Endothelial cell of umbilical vein (primary cell): ENCODE measurements around the gene BCO2. TPM values are rescaled to one million over a fixed set of nuclear protein-coding genes. Genes with fewer than 3 reads are reported as not detected.

Source experiments
- BruUV-seq: library from RNA; stranded (reverse); fragments of 400-500 nt; replicated peaks from 2 replicates; lab custom pipeline; 2021; lab: Mats Ljungman, UMichigan
- CTCF ChIA-PET: fragments of 300-600, 350-600 bp; sonication (Branson Sonifier 250); formaldehyde crosslinking; loops from one replicate; lab custom pipeline; 2021; ENCODE audit warnings: antibody characterized with exemption, inconsistent platforms; lab: Charles Lee
- POLR2A ChIA-PET: fragments of 300-600, 350-600 bp; sonication (Branson Sonifier 250); formaldehyde crosslinking; loops from one replicate; lab custom pipeline; 2021; ENCODE audit warnings: antibody characterized with exemption, inconsistent platforms; lab: Charles Lee
- DNase-seq: peaks from one replicate; pipeline ENCODE4 v3.0.0-alpha.2; 2011; ENCODE audit warnings: low read depth, low spot score
- FAIRE-seq: peaks from 2 replicates; lab custom pipeline; 2011; peaks lifted over from hg19 to GRCh38; lab: Jason Lieb, UNC
- H2AFZ ChIP-seq: 2 replicates; pipeline ENCODE4 v1.6.0; 2012; ENCODE audit warnings: low read depth, low read length, control low read depth, inconsistent platforms
- H3K27ac ChIP-seq: 2 replicates; pipeline ENCODE4 v1.5.1; 2011; ENCODE audit warnings: low read depth, mild to moderate bottlenecking, control low read depth, low read length, moderate library complexity; ENCODE audit not compliant: insufficient read depth
- H3K27me3 ChIP-seq, 2 experiments: 2 replicates each; pipeline versions ENCODE4 v1.6.0 to v1.6.1; 2011; ENCODE audit warnings: low read length in 2 of 2, mixed read lengths in 1 of 2; ENCODE audit not compliant: control insufficient read depth in 2 of 2, insufficient read depth in 2 of 2
- H3K36me3 ChIP-seq, 2 experiments: 2 replicates in 1 of 2; 3 replicates in 1 of 2; pipeline ENCODE4 v1.5.1; 2011; ENCODE audit warnings: low read length in 2 of 2, mild to moderate bottlenecking in 1 of 2, moderate library complexity in 1 of 2; ENCODE audit not compliant: control insufficient read depth in 2 of 2, insufficient read depth in 2 of 2; ENCODE audit errors: extremely low read depth in 1 of 2
- H3K4me1 ChIP-seq: 3 replicates; pipeline ENCODE4 v1.5.1; 2011; ENCODE audit warnings: mild to moderate bottlenecking, low read length; ENCODE audit not compliant: control insufficient read depth, insufficient read depth; ENCODE audit errors: extremely low read depth
- H3K4me2 ChIP-seq: 2 replicates; pipeline ENCODE4 v1.6.1; 2011; ENCODE audit warnings: low read length, control low read depth, mixed read lengths; ENCODE audit not compliant: insufficient read depth
- H3K4me3 ChIP-seq, 3 experiments: fragments of 200-600 bp in 1 of 3; sonication (generic), shearing (Covaris generic) in 1 of 3; replicated peaks in 1 of 3; 2 replicates each; pipeline ENCODE4 v1.5.1; 2011 to 2016; ENCODE audit warnings: control low read depth in 3 of 3, low read length in 3 of 3, mild to moderate bottlenecking in 2 of 3, inconsistent platforms in 1 of 3, low read depth in 1 of 3, moderate library complexity in 1 of 3; ENCODE audit not compliant: insufficient read depth in 1 of 3
- H3K79me2 ChIP-seq: 2 replicates; pipeline ENCODE4 v1.6.0; 2012; ENCODE audit warnings: low read length, inconsistent platforms; ENCODE audit not compliant: control insufficient read depth, insufficient read depth
- H3K9ac ChIP-seq: replicated peaks from 2 replicates; pipeline ENCODE3; 2011; ENCODE audit warnings: low read length, control low read depth; ENCODE audit not compliant: insufficient read depth; ENCODE audit errors: extremely low read depth
- H3K9me1 ChIP-seq: replicated peaks from 3 replicates; pipeline ENCODE4 v1.6.0; 2011; ENCODE audit warnings: mild to moderate bottlenecking, low read length; ENCODE audit not compliant: control insufficient read depth, insufficient read depth; ENCODE audit errors: extremely low read depth
- H3K9me3 ChIP-seq: replicated peaks from 2 replicates; pipeline ENCODE4 v1.5.1; 2012; ENCODE audit warnings: low read length, inconsistent platforms; ENCODE audit not compliant: control insufficient read depth, insufficient read depth
- H4K20me1 ChIP-seq: replicated peaks from 2 replicates; pipeline ENCODE3; 2011; ENCODE audit warnings: mild to moderate bottlenecking, low read length; ENCODE audit not compliant: control insufficient read depth, insufficient read depth; ENCODE audit errors: extremely low read depth
- CTCF ChIP-seq, 2 donors: IDR thresholded peaks; 1 replicate in 1 of 2; 2 replicates in 1 of 2; pipeline ENCODE4 v1.5.1; 2011; ENCODE audit warnings: low read length in 2 of 2, mild to moderate bottlenecking in 2 of 2, moderate library complexity in 2 of 2, control low read depth in 1 of 2, inconsistent platforms in 1 of 2, low read depth in 1 of 2; ENCODE audit not compliant: insufficient read depth in 1 of 2; ENCODE audit errors: extremely low read depth in 1 of 2
- EZH2 ChIP-seq: IDR thresholded peaks from 2 replicates; pipeline ENCODE4 v1.6.1; 2012; ENCODE audit warnings: borderline replicate concordance, low read depth, mild to moderate bottlenecking, moderate library complexity, low read length, inconsistent platforms; ENCODE audit not compliant: severe bottlenecking
- FOS ChIP-seq: IDR thresholded peaks from 2 replicates; pipeline ENCODE4 v1.6.1; 2011; ENCODE audit warnings: mild to moderate bottlenecking, low read length, moderate library complexity, borderline replicate concordance; ENCODE audit not compliant: insufficient read depth
- GATA2 ChIP-seq: IDR thresholded peaks from 2 replicates; pipeline ENCODE4 v1.7.0; 2011; ENCODE audit warnings: low read depth, mild to moderate bottlenecking, moderate library complexity, mixed read lengths, low read length; ENCODE audit not compliant: insufficient read length, insufficient read depth
- JUN ChIP-seq: IDR thresholded peaks from 2 replicates; pipeline ENCODE4 v1.6.1; 2011; ENCODE audit warnings: borderline replicate concordance, low read depth; ENCODE audit not compliant: insufficient read length, insufficient read depth
- MAX ChIP-seq: IDR thresholded peaks from 2 replicates; pipeline ENCODE4 v1.6.1; 2011; ENCODE audit not compliant: insufficient read depth, insufficient read length
- MYC ChIP-seq: IDR thresholded peaks from one replicate; pipeline ENCODE4 v1.6.1; 2011; ENCODE audit warnings: mild to moderate bottlenecking, low read depth, low read length
- POLR2A ChIP-seq: IDR thresholded peaks from 2 replicates; pipeline ENCODE4 v1.6.1; 2012; ENCODE audit warnings: low read depth, mild to moderate bottlenecking, control low read depth, low read length
- POLR2AphosphoS5 ChIP-seq: IDR thresholded peaks from 2 replicates; pipeline ENCODE4 v1.6.1; 2012; ENCODE audit warnings: low read depth, mild to moderate bottlenecking, control low read depth, low read length, moderate library complexity; ENCODE audit not compliant: insufficient read depth
- dilution Hi-C: fragments of 300-500 bp; cut with MboI; formaldehyde crosslinking; loops from one replicate; pipeline ENCODE4 v1.15.0; 2019; ENCODE audit warnings: low sequenced_read_pairs; ENCODE audit not compliant: extremely low pct_ligation_motif_present
- intact Hi-C: fragments of 100-400 bp; cut with micrococcal nuclease; formaldehyde crosslinking; loops from one replicate; pipeline ENCODE4 v1.10.0; 2022
- polyA plus RNA-seq, 4 experiments: library from polyadenylated mRNA; depleted of rRNA in 3 of 4; stranded (reverse) in 3 of 4; unstranded in 1 of 4; fragments of >200 nt; gene quantifications; 2 replicates each; pipeline versions ENCODE4 v1.2.1 to v1.2.3, GENCODE V29; 2011 to 2012; ENCODE audit warnings: missing spikeins in 1 of 4
- total RNA-seq: library from RNA; stranded (reverse); gene quantifications from 2 replicates; pipeline ENCODE4 v1.2.3, GENCODE V29; 2021

BCO2 gene
- total and polyA plus RNA-seq, 2 donors (not counting 3 experiments of a cell fraction or from before 2014, with no cell fraction given), result 0.58 to 1.9 TPM

- H3K79me2 ChIP-seq, result no peaks in the 10 kb centered on the region
- BruUV-seq, result no TSS peak
- H3K27me3 ChIP-seq, result no peaks in the 10 kb centered on the region
- H3K36me3 ChIP-seq, result no peaks in the 10 kb centered on the region
- no peaks in the 10 kb centered on the region for H4K20me1 ChIP-seq
- TF ChIP-seq MYC (no peak), MAX (no peak), POLR2AphosphoS5 (no peak), POLR2A (no peak), GATA2 (no peak), JUN (no peak), CTCF (IDR thresholded peaks at IDR 0.05; ENCODE audit: extremely low read depth in 1 of 2, insufficient read depth in 1 of 2, low read depth in 1 of 2, low read length in 2 of 2) (no peak), FOS (no peak), EZH2 (no peak)
- no peaks in the 10 kb centered on the region for H3K9me1 ChIP-seq
- dilution Hi-C loops (no loop called here), intact Hi-C loops (no loop called here)
- no peak overlapping the region for H2AFZ ChIP-seq
- H3K27ac ChIP-seq, result no peak overlapping the region
- POLR2A ChIA-PET, result interaction anchor here (0.6 kb wide), 1 partner anchor 10 kb away, joined by 3 read pairs; no protein-coding TSS in a partner anchor
- FAIRE-seq, result peak; percentile 47
- H3K9me3 ChIP-seq, result no peaks in the 10 kb centered on the region
- no peak overlapping the region for H3K9ac ChIP-seq
- H3K4me2 ChIP-seq, result no peak overlapping the region
- H3K4me3 ChIP-seq, result no peak overlapping the region
- peaks cover 2% of the 10 kb centered on the region for H3K4me1 ChIP-seq
- DNase-seq, result no peak
- CTCF ChIA-PET, result interaction anchor here (1.6 kb wide), 1 partner anchor 31 kb away, joined by 5 read pairs; no protein-coding TSS in a partner anchor
Observed at GRCh38 chr11:112249871-112250610, 74.7 kb downstream of the BCO2 start.
